Activated T-cell treated with anti-CD3 and anti-CD28 coated beads for 1 hour (primary cell): Measurements from ENCODE around the gene SLC38A10.

Source experiments
- DNase-seq: peaks from one replicate; pipeline ENCODE4 v3.0.0-alpha.2; 2020; ENCODE audit warnings: low read depth

Gene SLC38A10

GRCh38 chr17:81207610-81208581 is 87.2 kb downstream of the SLC38A10 start:
- no peak for DNase-seq

- DNase-seq, result no peak
Observed at GRCh38 chr17:81206657-81207056, 88.5 kb downstream of the SLC38A10 start.

GRCh38 chr17:81206166-81206565 is 88.9 kb downstream of the SLC38A10 start:
- no peak for DNase-seq

- DNase-seq, result no peak
Observed at GRCh38 chr17:81204578-81204977, 90.5 kb downstream of the SLC38A10 start.

- no peak for DNase-seq
Observed at GRCh38 chr17:81203136-81203535, 92.0 kb downstream of the SLC38A10 start.

- no peak for DNase-seq
Observed at GRCh38 chr17:81202318-81202717, 92.8 kb downstream of the SLC38A10 start.

GRCh38 chr17:81200695-81201580 is 94.2 kb downstream of the SLC38A10 start:
- no peak for DNase-seq

GRCh38 chr17:81200201-81200600 is 94.9 kb downstream of the SLC38A10 start:
- no peak for DNase-seq

GRCh38 chr17:81199482-81199830 is 95.7 kb downstream of the SLC38A10 start:
- no peak for DNase-seq

GRCh38 chr17:81198826-81199481 is 96.2 kb downstream of the SLC38A10 start:
- DNase-seq, result no peak

GRCh38 chr17:81197831-81198490 is 97.1 kb downstream of the SLC38A10 start:
- no peak for DNase-seq

- no peak for DNase-seq
Observed at GRCh38 chr17:81197409-81197795, 97.7 kb downstream of the SLC38A10 start.

GRCh38 chr17:81196505-81197408 is 98.3 kb downstream of the SLC38A10 start:
- DNase-seq, result no peak

GRCh38 chr17:81195941-81196495 is 99.1 kb downstream of the SLC38A10 start:
- no peak for DNase-seq
